HepG2 (cell line): Measurements from ENCODE around the gene LAMTOR1. TPM values are rescaled to one million over a fixed set of nuclear protein-coding genes. Genes with fewer than 3 reads are reported as not detected.

Experiments
- CREM ChIP-seq, 2 experiments: sonication (generic) in 1 of 2; formaldehyde crosslinking in 1 of 2; IDR thresholded peaks; 2 replicates each; pipeline versions ENCODE4 v1.4.0 to v1.6.1; 2016 to 2020; ENCODE audit warnings: antibody characterized with exemption in 1 of 2, mild to moderate bottlenecking in 1 of 2, missing genetic modification reagents in 1 of 2
- TRIM24 ChIP-seq: sonication (generic); formaldehyde crosslinking; IDR thresholded peaks from 2 replicates; pipeline ENCODE4 v1.8.0; 2022; ENCODE audit warnings: mild to moderate bottlenecking, missing genetic modification reagents
- ZNF546 ChIP-seq: sonication (generic); formaldehyde crosslinking; conservative IDR thresholded peaks from 2 replicates; pipeline ENCODE4 v1.8.1; 2023; ENCODE audit warnings: mild to moderate bottlenecking, missing genetic modification reagents
- ZNF556 ChIP-seq: sonication (generic); formaldehyde crosslinking; IDR thresholded peaks from 2 replicates; pipeline ENCODE4 v1.4.0; 2020; ENCODE audit warnings: mild to moderate bottlenecking, missing genetic modification reagents, borderline replicate concordance
- ZNF589 ChIP-seq: sonication (generic); formaldehyde crosslinking; conservative IDR thresholded peaks from 2 replicates; pipeline ENCODE4 v1.8.0; 2022; ENCODE audit warnings: mild to moderate bottlenecking, moderate library complexity, missing genetic modification reagents
- ZNF737 ChIP-seq: sonication (generic); formaldehyde crosslinking; IDR thresholded peaks from 2 replicates; pipeline ENCODE4 v1.5.0; 2020; ENCODE audit warnings: missing genetic modification reagents, mild to moderate bottlenecking, borderline replicate concordance
- polyA plus RNA-seq, 8 experiments: library from polyadenylated mRNA; depleted of rRNA in 3 of 8; stranded (reverse) in 7 of 8; unstranded in 1 of 8; fragments of >200 nt; fragmentation: Illumina TruSeq in 4 of 8; extraction: Trizol in 4 of 8; gene quantifications; 2 replicates each; pipeline versions ENCODE4 v1.2.1 to v1.2.3, GENCODE V29; 2011 to 2016; ENCODE audit warnings: low read depth in 4 of 8, missing spikeins in 1 of 8, mixed read lengths in 1 of 8; ENCODE audit not compliant: insufficient read depth in 1 of 8
- total RNA-seq, 5 experiments: library from RNA; depleted of rRNA; stranded (reverse); fragments of >200 nt; fragmentation: Illumina TruSeq; extraction: Trizol; gene quantifications; 2 replicates each; pipeline ENCODE4 v1.2.3, GENCODE V29; 2016; ENCODE audit warnings: low read depth in 1 of 5
- TF ChIP-seq, protein P1 (sequence below): sonication (generic); formaldehyde crosslinking; IDR thresholded peaks from 2 replicates; pipeline ENCODE4 v1.5.0; 2020; ENCODE audit warnings: mild to moderate bottlenecking, missing genetic modification reagents
- TF ChIP-seq, protein P2 (sequence below): sonication (generic); formaldehyde crosslinking; IDR thresholded peaks from 2 replicates; pipeline ENCODE4 v1.5.0; 2020; ENCODE audit warnings: missing genetic modification reagents
- TF ChIP-seq, protein P3 (sequence below): sonication (generic); formaldehyde crosslinking; IDR thresholded peaks from 2 replicates; pipeline ENCODE4 v1.4.0; 2020; ENCODE audit warnings: missing genetic modification reagents, borderline replicate concordance
- TF ChIP-seq, protein P4 (sequence below): sonication (generic); formaldehyde crosslinking; IDR thresholded peaks from 2 replicates; pipeline ENCODE4 v1.4.0; 2020; ENCODE audit warnings: missing genetic modification reagents, borderline replicate concordance
- TF ChIP-seq, protein P5 (sequence below), 2 experiments: IDR thresholded peaks; 2 replicates each; pipeline ENCODE4 v1.6.1; 2011 to 2012; ENCODE audit warnings: low read length in 2 of 2, borderline replicate concordance in 1 of 2, low read depth in 1 of 2, mild to moderate bottlenecking in 1 of 2, moderate library complexity in 1 of 2

LAMTOR1 gene
- total and polyA plus RNA-seq, 2 of the 13 experiments (the other 11 are each of a cell fraction or from before 2014, with no cell fraction given) = 60.4 to 66.0 TPM

DNA sequence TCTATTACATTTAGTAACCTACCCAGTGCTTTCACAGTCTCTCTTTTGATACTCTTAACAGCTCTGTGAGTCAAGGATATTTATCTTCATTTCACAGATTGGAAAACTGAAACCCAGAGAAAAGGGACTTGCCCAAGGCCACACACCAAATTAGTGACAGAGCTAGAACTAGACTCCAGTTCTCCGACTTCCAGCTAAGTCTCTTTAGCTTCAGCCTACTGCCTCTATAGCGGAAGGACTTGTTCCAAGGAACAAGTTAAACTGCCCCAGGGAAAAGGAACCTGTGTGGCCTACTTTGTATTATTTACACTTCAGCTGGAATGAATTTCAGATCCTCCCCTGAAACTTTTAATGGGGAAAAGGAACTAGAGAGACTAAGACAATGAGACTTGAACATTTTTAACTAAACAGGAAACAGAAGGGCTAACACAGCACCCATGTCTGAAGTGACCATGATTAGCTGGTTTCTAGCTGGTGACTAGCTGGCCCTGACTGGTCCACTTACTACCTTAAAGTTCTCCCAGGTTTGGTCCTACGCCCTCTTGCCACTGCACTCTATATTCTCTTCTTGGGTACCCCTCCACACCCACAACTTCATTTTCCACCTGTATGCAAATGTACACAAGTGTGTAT is 21.2 kb downstream of the LAMTOR1 start (continued):
- TF ChIP-seq, protein P1, sequence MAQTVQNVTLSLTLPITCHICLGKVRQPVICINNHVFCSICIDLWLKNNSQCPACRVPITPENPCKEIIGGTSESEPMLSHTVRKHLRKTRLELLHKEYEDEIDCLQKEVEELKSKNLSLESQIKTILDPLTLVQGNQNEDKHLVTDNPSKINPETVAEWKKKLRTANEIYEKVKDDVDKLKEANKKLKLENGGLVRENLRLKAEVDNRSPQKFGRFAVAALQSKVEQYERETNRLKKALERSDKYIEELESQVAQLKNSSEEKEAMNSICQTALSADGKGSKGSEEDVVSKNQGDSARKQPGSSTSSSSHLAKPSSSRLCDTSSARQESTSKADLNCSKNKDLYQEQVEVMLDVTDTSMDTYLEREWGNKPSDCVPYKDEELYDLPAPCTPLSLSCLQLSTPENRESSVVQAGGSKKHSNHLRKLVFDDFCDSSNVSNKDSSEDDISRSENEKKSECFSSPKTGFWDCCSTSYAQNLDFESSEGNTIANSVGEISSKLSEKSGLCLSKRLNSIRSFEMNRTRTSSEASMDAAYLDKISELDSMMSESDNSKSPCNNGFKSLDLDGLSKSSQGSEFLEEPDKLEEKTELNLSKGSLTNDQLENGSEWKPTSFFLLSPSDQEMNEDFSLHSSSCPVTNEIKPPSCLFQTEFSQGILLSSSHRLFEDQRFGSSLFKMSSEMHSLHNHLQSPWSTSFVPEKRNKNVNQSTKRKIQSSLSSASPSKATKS (CRISPR knock-in tag) = no peak
- TF ChIP-seq, protein P2, sequence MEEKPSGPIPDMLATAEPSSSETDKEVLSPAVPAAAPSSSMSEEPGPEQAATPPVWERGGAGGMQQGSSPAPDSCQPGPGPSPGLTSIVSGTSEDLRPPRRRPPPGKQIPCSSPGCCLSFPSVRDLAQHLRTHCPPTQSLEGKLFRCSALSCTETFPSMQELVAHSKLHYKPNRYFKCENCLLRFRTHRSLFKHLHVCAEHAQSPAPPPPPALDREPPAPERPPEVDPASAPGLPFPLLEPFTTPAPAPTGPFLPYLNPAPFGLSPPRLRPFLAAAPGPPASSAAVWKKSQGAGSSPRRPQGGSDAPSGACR (CRISPR knock-in tag) = no peak
- TF ChIP-seq, protein P3, sequence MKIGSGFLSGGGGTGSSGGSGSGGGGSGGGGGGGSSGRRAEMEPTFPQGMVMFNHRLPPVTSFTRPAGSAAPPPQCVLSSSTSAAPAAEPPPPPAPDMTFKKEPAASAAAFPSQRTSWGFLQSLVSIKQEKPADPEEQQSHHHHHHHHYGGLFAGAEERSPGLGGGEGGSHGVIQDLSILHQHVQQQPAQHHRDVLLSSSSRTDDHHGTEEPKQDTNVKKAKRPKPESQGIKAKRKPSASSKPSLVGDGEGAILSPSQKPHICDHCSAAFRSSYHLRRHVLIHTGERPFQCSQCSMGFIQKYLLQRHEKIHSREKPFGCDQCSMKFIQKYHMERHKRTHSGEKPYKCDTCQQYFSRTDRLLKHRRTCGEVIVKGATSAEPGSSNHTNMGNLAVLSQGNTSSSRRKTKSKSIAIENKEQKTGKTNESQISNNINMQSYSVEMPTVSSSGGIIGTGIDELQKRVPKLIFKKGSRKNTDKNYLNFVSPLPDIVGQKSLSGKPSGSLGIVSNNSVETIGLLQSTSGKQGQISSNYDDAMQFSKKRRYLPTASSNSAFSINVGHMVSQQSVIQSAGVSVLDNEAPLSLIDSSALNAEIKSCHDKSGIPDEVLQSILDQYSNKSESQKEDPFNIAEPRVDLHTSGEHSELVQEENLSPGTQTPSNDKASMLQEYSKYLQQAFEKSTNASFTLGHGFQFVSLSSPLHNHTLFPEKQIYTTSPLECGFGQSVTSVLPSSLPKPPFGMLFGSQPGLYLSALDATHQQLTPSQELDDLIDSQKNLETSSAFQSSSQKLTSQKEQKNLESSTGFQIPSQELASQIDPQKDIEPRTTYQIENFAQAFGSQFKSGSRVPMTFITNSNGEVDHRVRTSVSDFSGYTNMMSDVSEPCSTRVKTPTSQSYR (CRISPR knock-in tag) = no peak
- TF ChIP-seq CREM (IDR thresholded peaks at IDR 0.05) (no peak), CREM (CRISPR knock-in tag; IDR thresholded peaks at IDR 0.05) (no peak), ZNF556 (CRISPR knock-in tag) (no peak), ZNF546 (CRISPR knock-in tag) (no peak), ZNF737 (CRISPR knock-in tag) (no peak), ZNF589 (CRISPR knock-in tag) (no peak), TRIM24 (CRISPR knock-in tag) (no peak)
- TF ChIP-seq, protein P4, sequence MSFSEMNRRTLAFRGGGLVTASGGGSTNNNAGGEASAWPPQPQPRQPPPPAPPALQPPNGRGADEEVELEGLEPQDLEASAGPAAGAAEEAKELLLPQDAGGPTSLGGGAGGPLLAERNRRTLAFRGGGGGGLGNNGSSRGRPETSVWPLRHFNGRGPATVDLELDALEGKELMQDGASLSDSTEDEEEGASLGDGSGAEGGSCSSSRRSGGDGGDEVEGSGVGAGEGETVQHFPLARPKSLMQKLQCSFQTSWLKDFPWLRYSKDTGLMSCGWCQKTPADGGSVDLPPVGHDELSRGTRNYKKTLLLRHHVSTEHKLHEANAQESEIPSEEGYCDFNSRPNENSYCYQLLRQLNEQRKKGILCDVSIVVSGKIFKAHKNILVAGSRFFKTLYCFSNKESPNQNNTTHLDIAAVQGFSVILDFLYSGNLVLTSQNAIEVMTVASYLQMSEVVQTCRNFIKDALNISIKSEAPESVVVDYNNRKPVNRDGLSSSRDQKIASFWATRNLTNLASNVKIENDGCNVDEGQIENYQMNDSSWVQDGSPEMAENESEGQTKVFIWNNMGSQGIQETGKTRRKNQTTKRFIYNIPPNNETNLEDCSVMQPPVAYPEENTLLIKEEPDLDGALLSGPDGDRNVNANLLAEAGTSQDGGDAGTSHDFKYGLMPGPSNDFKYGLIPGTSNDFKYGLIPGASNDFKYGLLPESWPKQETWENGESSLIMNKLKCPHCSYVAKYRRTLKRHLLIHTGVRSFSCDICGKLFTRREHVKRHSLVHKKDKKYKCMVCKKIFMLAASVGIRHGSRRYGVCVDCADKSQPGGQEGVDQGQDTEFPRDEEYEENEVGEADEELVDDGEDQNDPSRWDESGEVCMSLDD = no peak
- TF ChIP-seq, protein P5, sequence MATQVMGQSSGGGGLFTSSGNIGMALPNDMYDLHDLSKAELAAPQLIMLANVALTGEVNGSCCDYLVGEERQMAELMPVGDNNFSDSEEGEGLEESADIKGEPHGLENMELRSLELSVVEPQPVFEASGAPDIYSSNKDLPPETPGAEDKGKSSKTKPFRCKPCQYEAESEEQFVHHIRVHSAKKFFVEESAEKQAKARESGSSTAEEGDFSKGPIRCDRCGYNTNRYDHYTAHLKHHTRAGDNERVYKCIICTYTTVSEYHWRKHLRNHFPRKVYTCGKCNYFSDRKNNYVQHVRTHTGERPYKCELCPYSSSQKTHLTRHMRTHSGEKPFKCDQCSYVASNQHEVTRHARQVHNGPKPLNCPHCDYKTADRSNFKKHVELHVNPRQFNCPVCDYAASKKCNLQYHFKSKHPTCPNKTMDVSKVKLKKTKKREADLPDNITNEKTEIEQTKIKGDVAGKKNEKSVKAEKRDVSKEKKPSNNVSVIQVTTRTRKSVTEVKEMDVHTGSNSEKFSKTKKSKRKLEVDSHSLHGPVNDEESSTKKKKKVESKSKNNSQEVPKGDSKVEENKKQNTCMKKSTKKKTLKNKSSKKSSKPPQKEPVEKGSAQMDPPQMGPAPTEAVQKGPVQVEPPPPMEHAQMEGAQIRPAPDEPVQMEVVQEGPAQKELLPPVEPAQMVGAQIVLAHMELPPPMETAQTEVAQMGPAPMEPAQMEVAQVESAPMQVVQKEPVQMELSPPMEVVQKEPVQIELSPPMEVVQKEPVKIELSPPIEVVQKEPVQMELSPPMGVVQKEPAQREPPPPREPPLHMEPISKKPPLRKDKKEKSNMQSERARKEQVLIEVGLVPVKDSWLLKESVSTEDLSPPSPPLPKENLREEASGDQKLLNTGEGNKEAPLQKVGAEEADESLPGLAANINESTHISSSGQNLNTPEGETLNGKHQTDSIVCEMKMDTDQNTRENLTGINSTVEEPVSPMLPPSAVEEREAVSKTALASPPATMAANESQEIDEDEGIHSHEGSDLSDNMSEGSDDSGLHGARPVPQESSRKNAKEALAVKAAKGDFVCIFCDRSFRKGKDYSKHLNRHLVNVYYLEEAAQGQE (IDR thresholded peaks at IDR 0.05; ENCODE audit: borderline replicate concordance in 1 of 2, low read depth in 1 of 2, low read length in 2 of 2) = no peak
